Vagina (tissue), 2 donors: ENCODE data around the gene GRIK2.

ENCODE experiments used
- CTCF ChIP-seq, 3 experiments: fragments of 450-650 bp in 2 of 3; fragments of 200-600 bp in 1 of 3; sonication (generic) in 1 of 3; IDR thresholded peaks; one replicate each; pipeline ENCODE4 v1.5.1; 2017 to 2019; ENCODE audit warnings: antibody characterized with exemption in 3 of 3, mild to moderate bottlenecking in 2 of 3, moderate library complexity in 2 of 3
- POLR2A ChIP-seq, 2 donors: fragments of 450-650 bp; IDR thresholded peaks; one replicate each; pipeline ENCODE4 v1.6.1; 2017; ENCODE audit warnings: antibody characterized with exemption in 2 of 2, mild to moderate bottlenecking in 2 of 2, moderate library complexity in 2 of 2

- TF ChIP-seq POLR2A (IDR thresholded peaks at IDR 0.05) (no peak), CTCF (IDR thresholded peaks at IDR 0.05) (no peak)
Observed at GRCh38 chr6:101907356-101908217, 514.1 kb downstream of the GRIK2 start.
